HTERT RPE-1 (cell line): Measurements from ENCODE around the gene UBL7.

ENCODE experiments used
- in situ Hi-C: fragments of 300-500 bp; cut with MboI; formaldehyde crosslinking; loops from 4 replicates; pipeline ENCODE4 v1.14.3; 2020; ENCODE audit warnings: low sequenced_read_pairs

Gene UBL7

GRCh38 chr15:74424901-74425528 is 35.9 kb downstream of the UBL7 start:
- in situ Hi-C loops, result no loop called here

- in situ Hi-C loops, result no loop called here
Measured at GRCh38 chr15:74423431-74424257, 37.3 kb downstream of the UBL7 start.

DNA sequence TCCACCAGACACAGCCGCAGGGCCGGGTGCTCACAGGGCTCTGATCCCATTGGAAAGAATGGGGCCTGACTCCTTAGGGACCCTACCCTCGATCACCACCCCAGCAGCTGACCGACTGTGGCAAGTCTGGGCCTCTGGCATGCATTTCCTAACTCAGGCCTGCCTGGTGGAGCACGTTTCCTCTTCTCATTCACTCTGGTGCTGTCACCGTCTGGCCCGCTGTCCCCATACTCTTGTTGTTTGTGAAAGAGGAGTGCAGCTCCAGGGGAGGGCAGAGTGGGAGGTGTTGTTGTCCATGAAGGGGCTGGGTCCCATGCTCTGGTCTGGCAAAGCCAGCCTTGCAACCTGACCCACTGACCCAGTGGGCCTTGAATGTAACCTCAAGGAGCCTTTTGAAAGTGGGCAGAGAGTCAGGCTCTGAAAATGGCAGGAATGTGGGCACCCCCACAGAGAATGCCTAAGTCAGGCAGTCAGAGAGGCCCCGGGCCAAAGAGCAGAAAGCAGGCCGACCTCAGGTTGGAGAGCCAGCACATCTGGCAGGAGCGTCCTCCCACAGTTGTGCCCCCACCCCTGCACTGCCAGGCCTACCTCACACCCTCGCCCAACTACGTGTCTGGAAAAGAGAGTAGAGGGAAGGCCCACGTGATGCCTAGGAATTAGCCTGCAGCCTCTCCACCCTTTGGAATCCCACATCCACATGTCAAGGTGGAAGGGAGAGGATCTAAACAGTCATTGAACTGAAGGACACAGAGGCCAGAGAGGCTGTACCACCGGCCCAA is 38.1 kb downstream of the UBL7 start:
- in situ Hi-C loops, result no loop called here

- in situ Hi-C loops, result no loop called here
Measured at GRCh38 chr15:74422265-74422651, 38.7 kb downstream of the UBL7 start.

DNA sequence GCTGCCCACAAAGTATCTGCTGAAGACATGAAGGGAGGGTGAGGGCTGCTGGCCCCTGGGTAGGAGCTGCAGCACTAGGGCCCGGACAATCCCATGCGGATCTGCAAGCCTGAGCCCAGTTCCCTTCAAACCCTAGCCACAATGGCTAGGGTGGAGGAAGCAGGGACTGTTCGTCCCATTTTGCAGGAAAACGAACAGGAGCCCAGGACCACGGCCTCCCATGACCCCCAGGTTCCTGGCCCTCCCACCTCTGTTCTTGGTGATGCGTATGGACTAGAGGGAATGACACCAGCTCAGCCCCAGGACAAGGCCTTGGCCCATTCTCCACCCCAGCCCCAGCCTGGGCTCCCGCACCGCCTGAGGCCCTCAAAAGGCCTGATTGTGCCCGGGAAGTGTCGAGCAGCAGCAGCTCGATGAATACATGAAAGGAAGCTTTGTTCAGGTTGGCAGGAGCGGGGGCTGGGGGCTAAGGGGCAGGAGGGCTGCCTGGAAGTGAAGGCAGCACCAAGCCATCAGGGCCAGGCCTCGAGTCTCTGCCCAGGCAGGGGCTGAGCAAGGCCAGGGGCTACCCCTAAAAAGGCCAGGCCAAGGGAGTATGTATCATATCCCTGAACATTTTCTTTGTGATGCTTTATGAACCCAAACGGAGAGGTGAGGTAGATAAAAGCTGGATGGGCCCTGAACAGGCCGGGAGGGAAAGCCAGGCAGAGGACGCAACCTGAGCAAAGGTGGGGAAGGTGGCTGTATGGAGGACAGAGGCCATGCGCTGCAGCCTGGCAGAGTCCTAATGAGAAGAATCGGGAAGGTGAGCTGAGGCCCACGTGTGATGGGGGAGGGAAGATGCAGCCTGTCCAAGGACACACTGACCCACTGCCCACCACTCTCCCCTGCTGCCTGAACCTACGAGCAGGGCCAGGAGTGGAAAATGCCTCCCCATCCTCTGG is 39.4 kb downstream of the UBL7 start:
- in situ Hi-C loops, result no loop called here

DNA sequence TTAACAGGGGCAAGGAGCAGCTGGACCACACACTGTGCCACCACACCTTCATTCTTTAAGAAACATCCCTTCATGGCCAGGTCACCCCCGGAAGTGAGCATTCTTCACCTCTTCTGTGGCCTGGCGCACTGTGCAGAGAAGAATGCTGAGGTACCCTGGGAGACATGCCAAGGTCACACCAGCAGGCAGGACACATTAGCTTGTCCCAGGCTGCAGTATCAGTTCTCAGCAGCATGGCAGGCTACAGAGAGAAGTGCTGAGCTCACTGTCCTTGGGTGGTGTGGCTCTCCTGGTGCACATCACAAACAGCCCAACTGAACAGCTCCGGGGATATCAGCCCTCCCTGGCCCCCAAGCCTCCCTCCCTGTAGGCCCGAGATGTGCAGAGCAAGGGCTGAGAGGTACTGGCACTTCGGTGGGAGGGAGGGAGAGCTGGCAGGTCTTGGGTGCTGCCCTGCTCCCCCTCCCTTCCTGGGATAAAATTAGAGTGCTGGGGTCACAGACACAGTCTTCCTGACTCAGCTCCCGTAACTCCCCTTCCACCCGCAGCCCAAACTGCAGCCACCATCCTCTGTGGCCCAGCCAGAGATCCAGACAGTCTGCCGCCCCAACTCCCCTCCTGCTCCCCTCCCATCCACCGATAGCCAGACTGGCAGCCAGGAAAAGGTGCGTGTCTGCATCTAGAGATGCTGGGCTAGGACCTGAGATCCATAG is 40.6 kb downstream of the UBL7 start:
- in situ Hi-C loops, result no loop called here

GRCh38 chr15:74419432-74419831 is 41.5 kb downstream of the UBL7 start:
- in situ Hi-C loops, result no loop called here

GRCh38 chr15:74418575-74419338 is 42.2 kb downstream of the UBL7 start:
- in situ Hi-C loops, result no loop called here

DNA sequence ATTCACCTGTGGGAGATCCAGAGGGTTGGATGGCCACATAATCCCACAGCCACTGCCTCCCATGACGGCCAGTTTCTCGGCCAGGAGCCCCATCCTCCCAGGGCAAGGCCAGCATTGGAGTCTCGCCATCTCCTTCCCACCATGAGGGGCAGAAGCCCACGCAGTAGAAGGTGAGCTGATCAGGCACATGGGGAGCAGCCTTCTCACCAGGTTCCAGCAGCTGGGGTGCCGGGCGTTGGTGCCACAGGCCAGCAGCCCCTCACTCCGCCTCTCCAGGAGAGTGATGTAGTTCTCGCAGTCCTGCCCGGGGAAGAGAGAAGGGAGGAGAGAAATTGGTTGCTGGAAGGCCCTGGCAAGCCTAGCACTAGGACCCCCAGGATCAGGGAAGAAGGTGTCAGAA is 43.3 kb downstream of the UBL7 start:
- in situ Hi-C loops, result no loop called here

- in situ Hi-C loops, result no loop called here
Measured at GRCh38 chr15:74417225-74417624, 43.7 kb downstream of the UBL7 start.

DNA sequence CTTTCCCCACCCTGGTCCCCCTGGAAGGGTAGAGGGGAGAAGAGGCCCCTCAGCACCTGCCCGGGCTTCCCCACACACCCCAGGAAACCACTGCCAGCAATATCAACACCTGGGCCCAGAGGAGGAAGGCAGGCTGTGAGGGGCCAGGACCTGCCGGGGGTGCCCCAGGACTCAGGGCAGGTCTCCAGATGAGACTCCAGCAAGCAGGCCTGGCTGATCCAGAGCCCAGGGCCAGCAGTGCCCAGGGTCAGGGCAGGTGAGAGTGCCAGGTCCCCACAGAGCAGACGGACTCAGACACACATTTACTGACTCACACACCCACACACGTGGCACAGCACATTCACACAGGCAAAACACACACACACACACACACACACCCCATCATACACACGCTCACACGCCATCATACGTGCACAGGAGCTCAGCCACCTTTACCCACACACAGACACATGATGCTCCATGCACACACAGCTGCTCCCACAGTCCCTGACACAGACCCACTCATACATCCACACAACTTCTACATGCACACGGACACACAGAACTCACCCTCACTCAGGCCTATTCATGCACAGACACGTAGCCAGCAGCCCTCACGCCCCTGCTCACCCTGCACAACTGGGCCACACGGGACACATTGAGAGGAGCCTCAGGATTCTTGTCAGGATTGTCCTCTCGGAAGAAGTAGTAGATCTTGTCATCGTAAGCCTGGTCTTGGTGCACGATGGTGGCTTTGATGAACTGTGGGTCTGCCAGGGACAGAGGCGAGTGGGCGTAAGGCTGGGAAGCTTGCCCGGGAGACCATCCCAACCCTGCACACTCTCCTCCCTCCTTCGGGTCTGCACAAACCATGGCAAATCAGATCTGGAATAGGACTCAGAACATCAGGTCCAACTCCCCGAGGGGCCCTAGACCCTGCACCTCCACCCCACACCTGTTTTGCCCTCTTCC is 44.7 kb downstream of the UBL7 start:
- in situ Hi-C loops, result no loop called here

DNA sequence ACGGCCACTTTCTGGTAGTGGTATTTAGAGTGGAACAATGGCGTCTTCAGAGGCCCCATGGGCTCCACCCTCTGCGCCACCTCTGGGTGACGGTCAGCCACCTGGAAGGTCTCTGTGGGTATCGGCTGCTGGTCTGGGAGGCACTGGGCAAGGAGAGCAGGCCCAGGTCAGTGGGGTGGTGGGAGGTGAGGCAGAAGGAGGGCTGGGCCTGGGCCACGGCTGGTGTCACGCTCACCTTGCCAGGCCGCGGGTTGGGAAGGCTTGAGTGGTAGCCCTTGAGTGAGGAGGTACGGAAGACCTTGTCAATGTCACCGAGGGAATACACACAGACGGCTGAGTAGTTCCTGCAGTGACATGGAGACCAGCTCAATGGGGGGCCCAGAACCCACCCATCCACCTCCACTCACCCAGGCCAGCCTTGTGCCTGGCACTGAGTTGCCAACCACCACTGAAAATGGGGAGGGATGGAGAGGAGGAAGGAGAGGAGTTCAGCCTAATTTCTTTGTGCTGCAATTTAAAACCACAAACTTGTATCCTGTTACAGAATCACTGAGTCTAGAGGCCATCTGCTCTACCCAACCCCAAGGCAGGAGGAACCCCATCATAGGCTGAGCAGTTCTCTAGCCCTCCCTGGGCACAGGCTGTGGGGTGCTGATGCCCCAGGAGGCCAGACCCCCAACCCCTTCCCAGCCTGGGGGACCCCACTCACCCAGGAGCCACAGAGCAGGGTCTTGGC is 46.2 kb downstream of the UBL7 start:
- in situ Hi-C loops, result no loop called here

DNA sequence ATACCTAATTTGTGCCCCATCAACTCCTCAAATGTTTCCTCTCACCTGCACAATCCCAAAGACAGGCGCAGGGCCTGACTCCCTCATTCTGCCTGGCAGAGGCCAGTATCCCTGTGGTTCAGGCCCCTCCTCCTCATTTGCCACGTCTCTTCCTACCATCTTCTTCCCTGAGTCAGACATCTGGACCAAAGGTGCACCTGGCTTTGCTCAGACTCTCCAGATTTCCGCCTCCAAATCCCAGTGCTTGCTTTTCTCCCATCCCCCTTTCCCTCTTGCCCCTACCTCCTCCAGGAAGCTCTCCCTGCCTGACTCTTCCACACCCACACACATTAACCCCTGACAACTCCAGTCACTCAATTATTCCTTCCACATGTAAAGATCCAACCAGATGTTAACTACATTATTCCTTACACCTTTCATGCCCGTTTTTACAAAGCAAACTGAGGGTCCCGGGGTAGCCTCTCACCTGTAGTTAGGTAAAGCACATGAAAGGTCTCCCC is 46.8 kb downstream of the UBL7 start:
- in situ Hi-C loops, result no loop called here

DNA sequence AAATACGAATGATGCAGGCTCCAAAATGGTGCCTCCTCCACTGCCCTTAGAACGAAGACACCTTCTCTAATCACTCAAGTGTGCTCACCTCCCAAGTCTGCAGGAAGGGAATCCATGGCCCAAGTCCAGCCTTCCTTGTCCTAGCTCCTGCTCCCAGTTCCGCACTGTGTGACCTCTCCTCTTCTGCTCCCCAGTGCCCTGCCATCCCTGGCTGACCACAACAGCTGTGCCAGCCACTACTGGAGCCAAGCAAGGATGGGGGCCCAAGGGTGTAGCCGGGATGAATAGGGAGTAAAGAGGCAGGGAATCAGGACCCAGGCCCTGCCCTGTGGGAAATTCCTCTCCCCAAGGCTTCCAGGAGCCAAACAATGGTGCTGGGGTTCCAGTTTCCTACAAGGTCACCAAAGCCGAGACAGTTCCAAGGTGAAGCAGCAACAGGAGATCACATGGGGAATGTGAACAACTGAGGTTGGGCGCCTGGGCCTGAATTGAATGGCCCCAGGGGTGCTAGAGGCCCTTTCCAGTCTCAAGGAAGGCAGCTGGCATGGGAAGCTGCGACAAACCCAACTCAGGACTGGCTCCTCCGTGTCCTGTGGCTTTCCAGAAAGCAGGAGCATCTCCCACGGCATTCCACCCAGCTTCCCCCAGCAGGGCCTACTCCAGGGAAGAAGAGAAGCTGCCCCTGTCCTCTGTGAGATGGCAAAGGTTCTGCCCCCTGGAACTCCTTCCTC is 47.4 kb downstream of the UBL7 start:
- in situ Hi-C loops, result no loop called here

DNA sequence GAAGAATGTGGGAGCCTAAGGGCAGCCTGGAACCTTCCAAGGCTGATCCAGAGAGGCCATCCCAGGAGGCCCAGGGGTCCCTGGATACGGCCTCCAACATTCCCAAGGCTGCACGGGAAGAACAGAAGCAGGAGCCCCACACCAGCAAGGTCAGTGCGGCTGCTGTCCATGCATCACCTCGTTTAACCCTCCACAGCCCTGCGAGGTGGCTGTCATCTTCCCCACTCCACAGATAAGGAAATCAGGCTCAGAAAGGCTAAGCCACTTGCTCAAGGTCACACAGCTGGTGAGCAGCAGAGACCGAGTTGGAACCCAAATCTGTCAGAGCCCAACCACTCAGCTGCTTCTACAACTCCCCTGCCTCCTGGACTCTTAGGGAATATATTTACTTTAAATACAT is 48.8 kb downstream of the UBL7 start:
- in situ Hi-C loops, result no loop called here

GRCh38 chr15:74411686-74412085 is 49.3 kb downstream of the UBL7 start:
- in situ Hi-C loops, result no loop called here

GRCh38 chr15:74410502-74410901 is 50.5 kb downstream of the UBL7 start:
- in situ Hi-C loops, result no loop called here
